ENCODE measurements around the gene FOXN4.

The FOXN4 gene

GRCh38 chr12:109258607-109259544 lies 50.2 kb downstream of the FOXN4 start:
- H3K9ac ChIP-seq (ENCODE audit: low read depth, low read length, poor library complexity), result no peak overlapping the region
- H3K27me3 ChIP-seq (ENCODE audit: control insufficient read depth in 3 of 3, insufficient read depth in 3 of 3, low read depth in 1 of 3, low read length in 3 of 3), result no peaks in the 10 kb centered on the region
- H3K4me1 ChIP-seq (ENCODE audit: control insufficient read depth in 2 of 2, insufficient read depth in 1 of 2, low read depth in 1 of 2, low read length in 2 of 2), result no peaks in the 10 kb centered on the region
- H4K8ac ChIP-seq (ENCODE audit: low read depth, low read length), result no peak overlapping the region
- H2BK5ac ChIP-seq (ENCODE audit: low read length), result no peak overlapping the region
- H3K27ac ChIP-seq (replicated peaks; ENCODE audit: low read length), result no peak overlapping the region
- WGBS, 2 donors (ENCODE audit: extremely low coverage in 2 of 2, insufficient read length in 2 of 2, insufficient replicate concordance in 1 of 2), result no CpG with 5 or more reads among the region's 16 CpGs
- H4K91ac ChIP-seq (ENCODE audit: low read depth, low read length, poor library complexity), result no peak overlapping the region
- H3K18ac ChIP-seq (ENCODE audit: low read length), result no peak overlapping the region
- peaks cover 3 to 12% of the 10 kb centered on the region in 2 donors for H3K9me3 ChIP-seq (replicated peaks in 1 of 2; ENCODE audit: control insufficient read depth in 2 of 2, insufficient read depth in 1 of 2, low read depth in 1 of 2, low read length in 2 of 2)
- H2BK120ac ChIP-seq (ENCODE audit: low read depth, low read length), result no peak overlapping the region
- H3K36me3 ChIP-seq (replicated peaks in 1 of 2; ENCODE audit: control insufficient read depth in 2 of 2, insufficient read depth in 2 of 2, low read length in 2 of 2), result no peaks in the 10 kb centered on the region
- H2BK12ac ChIP-seq (ENCODE audit: low read length), result no peak overlapping the region
- H2AK5ac ChIP-seq (ENCODE audit: low read depth, low read length), result no peak overlapping the region
- no peak overlapping the region for H2BK15ac ChIP-seq (ENCODE audit: low read length)
- H2AFZ ChIP-seq (ENCODE audit: low read length), result no peak overlapping the region
- no peaks in the 10 kb centered on the region for H3K79me1 ChIP-seq (ENCODE audit: low read depth, low read length)
- no peak overlapping the region for H3K4me3 ChIP-seq (ENCODE audit: low read length in 2 of 2)
- no peak overlapping the region for H3K4me2 ChIP-seq (ENCODE audit: insufficient read depth, low read length, poor library complexity, severe bottlenecking)
- no peak overlapping the region for H3K4ac ChIP-seq (ENCODE audit: low read length)
- no peak for DNase-seq (ENCODE audit: low spot score)
- no peak overlapping the region for H3K23ac ChIP-seq (ENCODE audit: low read depth, low read length, poor library complexity)
- no peak overlapping the region for H3K14ac ChIP-seq (ENCODE audit: low read length)

- no peak overlapping the region for H2BK12ac ChIP-seq (ENCODE audit: low read length)
- no peaks in the 10 kb centered on the region for H3K36me3 ChIP-seq (replicated peaks in 1 of 2; ENCODE audit: control insufficient read depth in 2 of 2, insufficient read depth in 2 of 2, low read length in 2 of 2)
- no peak overlapping the region for H3K23ac ChIP-seq (ENCODE audit: low read depth, low read length, poor library complexity)
- no peak overlapping the region for H3K4me3 ChIP-seq (ENCODE audit: low read length in 2 of 2)
- H3K9ac ChIP-seq (ENCODE audit: low read depth, low read length, poor library complexity), result no peak overlapping the region
- no peak overlapping the region for H2BK5ac ChIP-seq (ENCODE audit: low read length)
- H2BK15ac ChIP-seq (ENCODE audit: low read length), result no peak overlapping the region
- no peak overlapping the region for H3K4ac ChIP-seq (ENCODE audit: low read length)
- H4K8ac ChIP-seq (ENCODE audit: low read depth, low read length), result no peak overlapping the region
- WGBS, 2 donors (ENCODE audit: extremely low coverage in 2 of 2, insufficient read length in 2 of 2, insufficient replicate concordance in 1 of 2), result no CpG with 5 or more reads among the region's 6 CpGs
- no peak overlapping the region for H3K27ac ChIP-seq (replicated peaks; ENCODE audit: low read length)
- H2AK5ac ChIP-seq (ENCODE audit: low read depth, low read length), result no peak overlapping the region
- H3K9me3 ChIP-seq (replicated peaks in 1 of 2; ENCODE audit: control insufficient read depth in 2 of 2, insufficient read depth in 1 of 2, low read depth in 1 of 2, low read length in 2 of 2), result peaks cover 6 to 13% of the 10 kb centered on the region in 2 donors
- no peaks in the 10 kb centered on the region for H3K27me3 ChIP-seq (ENCODE audit: control insufficient read depth in 3 of 3, insufficient read depth in 3 of 3, low read depth in 1 of 3, low read length in 3 of 3)
- H3K4me1 ChIP-seq (ENCODE audit: control insufficient read depth in 2 of 2, insufficient read depth in 1 of 2, low read depth in 1 of 2, low read length in 2 of 2), result no peaks in the 10 kb centered on the region
- no peaks in the 10 kb centered on the region for H3K79me1 ChIP-seq (ENCODE audit: low read depth, low read length)
- H3K18ac ChIP-seq (ENCODE audit: low read length), result no peak overlapping the region
- no peak for DNase-seq (ENCODE audit: low spot score)
- H2BK120ac ChIP-seq (ENCODE audit: low read depth, low read length), result no peak overlapping the region
- H3K14ac ChIP-seq (ENCODE audit: low read length), result no peak overlapping the region
- no peak overlapping the region for H4K91ac ChIP-seq (ENCODE audit: low read depth, low read length, poor library complexity)
- no peak overlapping the region for H3K4me2 ChIP-seq (ENCODE audit: insufficient read depth, low read length, poor library complexity, severe bottlenecking)
- H2AFZ ChIP-seq (ENCODE audit: low read length), result no peak overlapping the region
These were observed 50.9 kb downstream of the FOXN4 start for GRCh38 chr12:109258201-109258600.

GRCh38 chr12:109256011-109256410 lies 53.1 kb downstream of the FOXN4 start:
- H3K79me1 ChIP-seq (ENCODE audit: low read depth, low read length), result no peaks in the 10 kb centered on the region
- no peak overlapping the region for H2AFZ ChIP-seq (ENCODE audit: low read length)
- no peak overlapping the region for H2AK5ac ChIP-seq (ENCODE audit: low read depth, low read length)
- H3K18ac ChIP-seq (ENCODE audit: low read length), result no peak overlapping the region
- H3K27ac ChIP-seq (replicated peaks; ENCODE audit: low read length), result no peak overlapping the region
- no peak overlapping the region for H3K14ac ChIP-seq (ENCODE audit: low read length)
- H3K36me3 ChIP-seq (replicated peaks in 1 of 2; ENCODE audit: control insufficient read depth in 2 of 2, insufficient read depth in 2 of 2, low read length in 2 of 2), result no peaks in the 10 kb centered on the region
- H3K9me3 ChIP-seq (replicated peaks in 1 of 2; ENCODE audit: control insufficient read depth in 2 of 2, insufficient read depth in 1 of 2, low read depth in 1 of 2, low read length in 2 of 2), result peaks cover 6 to 13% of the 10 kb centered on the region in 2 donors
- H2BK120ac ChIP-seq (ENCODE audit: low read depth, low read length), result no peak overlapping the region
- WGBS, 2 donors (ENCODE audit: extremely low coverage in 2 of 2, insufficient read length in 2 of 2, insufficient replicate concordance in 1 of 2), result no CpG with 5 or more reads among the region's 8 CpGs
- no peak overlapping the region for H3K4me2 ChIP-seq (ENCODE audit: insufficient read depth, low read length, poor library complexity, severe bottlenecking)
- no peak overlapping the region for H4K8ac ChIP-seq (ENCODE audit: low read depth, low read length)
- H3K4me3 ChIP-seq (ENCODE audit: low read length in 2 of 2), result no peak overlapping the region
- no peak overlapping the region for H4K91ac ChIP-seq (ENCODE audit: low read depth, low read length, poor library complexity)
- no peak overlapping the region for H2BK12ac ChIP-seq (ENCODE audit: low read length)
- no peak overlapping the region for H2BK5ac ChIP-seq (ENCODE audit: low read length)
- no peak for DNase-seq (ENCODE audit: low spot score)
- no peaks in the 10 kb centered on the region for H3K27me3 ChIP-seq (ENCODE audit: control insufficient read depth in 3 of 3, insufficient read depth in 3 of 3, low read depth in 1 of 3, low read length in 3 of 3)
- H3K4me1 ChIP-seq (ENCODE audit: control insufficient read depth in 2 of 2, insufficient read depth in 1 of 2, low read depth in 1 of 2, low read length in 2 of 2), result no peaks in the 10 kb centered on the region
- H3K9ac ChIP-seq (ENCODE audit: low read depth, low read length, poor library complexity), result no peak overlapping the region
- no peak overlapping the region for H3K23ac ChIP-seq (ENCODE audit: low read depth, low read length, poor library complexity)
- no peak overlapping the region for H2BK15ac ChIP-seq (ENCODE audit: low read length)
- H3K4ac ChIP-seq (ENCODE audit: low read length), result no peak overlapping the region

- Histone ChIP-seq H3K9ac (ENCODE audit: low read depth, low read length, poor library complexity) (no peak overlapping the region), H2BK15ac (ENCODE audit: low read length) (no peak overlapping the region), H3K27ac (replicated peaks; ENCODE audit: low read length) (no peak overlapping the region), H3K4me2 (ENCODE audit: insufficient read depth, low read length, poor library complexity, severe bottlenecking) (no peak overlapping the region), H2AK5ac (ENCODE audit: low read depth, low read length) (no peak overlapping the region), H2BK12ac (ENCODE audit: low read length) (no peak overlapping the region), H3K9me3 (replicated peaks in 1 of 2; ENCODE audit: control insufficient read depth in 2 of 2, insufficient read depth in 1 of 2, low read depth in 1 of 2, low read length in 2 of 2) (peaks cover 6 to 13% of the 10 kb centered on the region in 2 donors), H3K4me1 (ENCODE audit: control insufficient read depth in 2 of 2, insufficient read depth in 1 of 2, low read depth in 1 of 2, low read length in 2 of 2) (no peaks in the 10 kb centered on the region), H3K14ac (ENCODE audit: low read length) (no peak overlapping the region), H3K4ac (ENCODE audit: low read length) (no peak overlapping the region), H3K4me3 (ENCODE audit: low read length in 2 of 2) (no peak overlapping the region), H3K23ac (ENCODE audit: low read depth, low read length, poor library complexity) (no peak overlapping the region), H3K18ac (ENCODE audit: low read length) (no peak overlapping the region), H3K79me1 (ENCODE audit: low read depth, low read length) (no peaks in the 10 kb centered on the region), H2BK120ac (ENCODE audit: low read depth, low read length) (no peak overlapping the region), H4K91ac (ENCODE audit: low read depth, low read length, poor library complexity) (no peak overlapping the region), H4K8ac (ENCODE audit: low read depth, low read length) (no peak overlapping the region), H2BK5ac (ENCODE audit: low read length) (no peak overlapping the region), H2AFZ (ENCODE audit: low read length) (no peak overlapping the region), H3K36me3 (replicated peaks in 1 of 2; ENCODE audit: control insufficient read depth in 2 of 2, insufficient read depth in 2 of 2, low read length in 2 of 2) (no peaks in the 10 kb centered on the region), H3K27me3 (ENCODE audit: control insufficient read depth in 3 of 3, insufficient read depth in 3 of 3, low read depth in 1 of 3, low read length in 3 of 3) (no peaks in the 10 kb centered on the region)
- no CpG with 5 or more reads among the region's 5 CpGs for WGBS, 2 donors (ENCODE audit: extremely low coverage in 2 of 2, insufficient read length in 2 of 2, insufficient replicate concordance in 1 of 2)
- DNase-seq (ENCODE audit: low spot score), result no peak
These were observed 53.7 kb downstream of the FOXN4 start for GRCh38 chr12:109255377-109255776.

Measured in neuronal stem cell (in vitro differentiated cells).